ENCODE measurements around the gene PPP1R13B. TPM values are rescaled to one million over a fixed set of nuclear protein-coding genes. Genes with fewer than 3 reads are reported as not detected.

The PPP1R13B gene
- polyA plus RNA-seq, 1 of the 3 experiments (the other 2 are of a cell fraction) = 5.7 TPM

DNA sequence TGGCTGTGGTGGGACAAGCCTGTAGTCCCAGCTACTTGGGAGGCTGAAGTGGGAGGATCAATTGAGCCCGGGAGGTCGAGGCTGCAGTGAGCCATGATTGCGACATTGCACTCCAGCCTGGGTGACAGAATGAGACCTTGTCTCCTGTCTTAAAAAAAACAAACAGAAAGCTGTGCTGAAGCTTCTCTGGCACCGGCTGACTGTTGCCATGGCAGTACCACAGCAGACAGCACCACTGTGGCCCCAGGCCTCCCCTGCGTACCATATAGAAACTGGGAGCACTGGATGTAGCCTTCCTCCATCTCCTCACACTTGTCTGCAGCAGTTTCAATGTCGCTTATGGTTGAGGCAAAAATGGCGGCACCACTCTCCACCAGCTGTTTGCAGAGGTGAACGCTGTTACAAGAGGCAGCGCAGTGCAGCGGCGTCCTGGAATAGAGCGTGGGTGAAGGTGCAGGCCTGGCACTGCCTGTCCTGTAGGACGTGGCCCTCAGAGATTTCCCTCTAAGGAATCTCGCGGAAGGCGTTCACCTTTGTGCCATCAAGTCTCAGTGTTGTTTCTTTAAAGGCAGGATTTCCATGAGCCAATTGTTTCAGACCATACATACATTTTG is 109.8 kb downstream of the PPP1R13B start:
- H3K36me3 ChIP-seq (replicated peaks in 1 of 2; ENCODE audit: control insufficient read depth in 1 of 2, insufficient read depth in 2 of 2, low read length in 1 of 2) = peaks cover 9 to 49% of the 10 kb centered on the region in 2 experiments
- WGBS (ENCODE audit: low lambda C conversion rate) = 96% methylated on average over 12 of the region's 16 CpGs
- no peak overlapping the region for H3K9ac ChIP-seq
- no peak overlapping the region for H3K4me3 ChIP-seq (ENCODE audit: low read depth in 2 of 2, low read length in 1 of 2)
- no peaks in the 10 kb centered on the region for H3K27me3 ChIP-seq (ENCODE audit: insufficient read depth)
- no peaks in the 10 kb centered on the region for H3K79me2 ChIP-seq (ENCODE audit: insufficient read depth)
- no peak overlapping the region for H2AFZ ChIP-seq (ENCODE audit: low read depth)
- no peaks in the 10 kb centered on the region; a peak in 1 of 4 replicates for H3K4me1 ChIP-seq (ENCODE audit: control insufficient read depth in 1 of 2, insufficient read depth in 2 of 2, low read depth in 1 of 2, low read length in 1 of 2)
- no peak for DNase-seq
- no peaks in the 10 kb centered on the region for H3K9me3 ChIP-seq
- no peak for TF ChIP-seq CHD2 (IDR thresholded peaks at IDR 0.05; ENCODE audit: low read length, partially characterized antibody)
- no peak for TF ChIP-seq YY1 (IDR thresholded peaks at IDR 0.05; ENCODE audit: low read depth)
- TF ChIP-seq RFX5 (IDR thresholded peaks at IDR 0.05; ENCODE audit: low read length) = no peak
- no peak for TF ChIP-seq MXI1 (IDR thresholded peaks at IDR 0.05; ENCODE audit: low read depth, low read length)
- no peak for TF ChIP-seq IRF3 (IDR thresholded peaks at IDR 0.05; ENCODE audit: low read depth, low read length)
- no peak for TF ChIP-seq FOXM1 (IDR thresholded peaks at IDR 0.05; ENCODE audit: low read depth)
- TF ChIP-seq RCOR1 (IDR thresholded peaks at IDR 0.05; ENCODE audit: low read length) = no peak
- TF ChIP-seq, protein P1, sequence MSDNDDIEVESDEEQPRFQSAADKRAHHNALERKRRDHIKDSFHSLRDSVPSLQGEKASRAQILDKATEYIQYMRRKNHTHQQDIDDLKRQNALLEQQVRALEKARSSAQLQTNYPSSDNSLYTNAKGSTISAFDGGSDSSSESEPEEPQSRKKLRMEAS (IDR thresholded peaks at IDR 0.05; ENCODE audit: low read depth) = no peak
- no peak for TF ChIP-seq USF1 (IDR thresholded peaks at IDR 0.05; ENCODE audit: borderline replicate concordance, low read depth)
- no peak for TF ChIP-seq SMC3 (IDR thresholded peaks at IDR 0.05; ENCODE audit: low read depth, low read length)
- TF ChIP-seq GABPA (IDR thresholded peaks at IDR 0.05; ENCODE audit: low read depth) = no peak
- no peak for TF ChIP-seq EP300 (IDR thresholded peaks at IDR 0.05; ENCODE audit: borderline replicate concordance in 1 of 2, low read depth in 1 of 2, low read length in 1 of 2)
- no peak for TF ChIP-seq TAF1 (IDR thresholded peaks at IDR 0.05; ENCODE audit: borderline replicate concordance, low read depth, low read length)
- TF ChIP-seq, protein P2, sequence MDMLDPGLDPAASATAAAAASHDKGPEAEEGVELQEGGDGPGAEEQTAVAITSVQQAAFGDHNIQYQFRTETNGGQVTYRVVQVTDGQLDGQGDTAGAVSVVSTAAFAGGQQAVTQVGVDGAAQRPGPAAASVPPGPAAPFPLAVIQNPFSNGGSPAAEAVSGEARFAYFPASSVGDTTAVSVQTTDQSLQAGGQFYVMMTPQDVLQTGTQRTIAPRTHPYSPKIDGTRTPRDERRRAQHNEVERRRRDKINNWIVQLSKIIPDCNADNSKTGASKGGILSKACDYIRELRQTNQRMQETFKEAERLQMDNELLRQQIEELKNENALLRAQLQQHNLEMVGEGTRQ (IDR thresholded peaks at IDR 0.05; ENCODE audit: borderline replicate concordance, low read depth, low read length) = no peak
- no peak for TF ChIP-seq EZH2phosphoT487 (IDR thresholded peaks at IDR 0.05; ENCODE audit: borderline replicate concordance, low read depth)
- TF ChIP-seq REST (IDR thresholded peaks at IDR 0.05; ENCODE audit: low read depth, low read length) = no peak
- no peak overlapping the region for H3K27ac ChIP-seq (ENCODE audit: low read depth in 2 of 2, low read length in 1 of 2)
- no peak overlapping the region for H3K4me2 ChIP-seq
- H4K20me1 ChIP-seq (ENCODE audit: insufficient read depth) = no peaks in the 10 kb centered on the region
- no peaks in the 10 kb centered on the region for H3K9me2 ChIP-seq
- POLR2A ChIA-PET = interaction anchor here (0.7 kb wide), 1 partner anchor 20 kb away, joined by 3 read pairs; no protein-coding TSS in a partner anchor
- H3F3A ChIP-seq (replicated peaks; ENCODE audit: insufficient read depth) = no peaks in the 10 kb centered on the region
- CTCF ChIA-PET = interaction anchor here (1.0 to 1.8 kb wide), 2 partner anchors 17 to 173 kb away, joined by 3 to 4 read pairs; no protein-coding TSS in a partner anchor
